H9 (cell line): ENCODE data around the gene FCER1G. TPM values are rescaled to one million over a fixed set of nuclear protein-coding genes. Genes with fewer than 3 reads are reported as not detected.

Experiments
- DNase-seq: peaks from one replicate; pipeline ENCODE4 v3.0.0-alpha.2; 2017
- H2AFZ ChIP-seq: one replicate; pipeline ENCODE4 v1.6.1; 2013; ENCODE audit warnings: mild to moderate bottlenecking, low read length, control low read depth, moderate library complexity
- H2AK5ac ChIP-seq: 2 replicates; pipeline ENCODE4 v1.6.1; 2013; ENCODE audit warnings: low read length, control low read depth, mixed read lengths; ENCODE audit not compliant: insufficient read length
- H2BK120ac ChIP-seq: one replicate; pipeline ENCODE4 v1.6.1; 2013; ENCODE audit warnings: low read depth, mild to moderate bottlenecking, low read length, control low read depth, inconsistent platforms; ENCODE audit not compliant: poor library complexity, severe bottlenecking
- H2BK12ac ChIP-seq: 2 replicates; pipeline ENCODE4 v1.6.1; 2013; ENCODE audit warnings: low read length, control low read depth, mixed read lengths, low read depth; ENCODE audit not compliant: insufficient read length
- H2BK15ac ChIP-seq: 2 replicates; pipeline ENCODE4 v1.6.1; 2013; ENCODE audit warnings: low read depth, low read length, control low read depth
- H2BK20ac ChIP-seq: one replicate; pipeline ENCODE4 v1.6.1; 2013; ENCODE audit warnings: low read depth, mild to moderate bottlenecking, low read length, control low read depth, inconsistent platforms; ENCODE audit not compliant: poor library complexity, severe bottlenecking
- H2BK5ac ChIP-seq: 2 replicates; pipeline ENCODE4 v1.6.1; 2013; ENCODE audit warnings: low read length, control low read depth, mixed read lengths; ENCODE audit not compliant: insufficient read length
- H3K14ac ChIP-seq: 2 replicates; pipeline ENCODE4 v1.6.1; 2013; ENCODE audit warnings: low read length, control low read depth; ENCODE audit not compliant: insufficient read depth
- H3K18ac ChIP-seq: 2 replicates; pipeline ENCODE4 v1.6.1; 2013; ENCODE audit warnings: low read depth, mild to moderate bottlenecking, mixed read lengths, low read length, control low read depth; ENCODE audit not compliant: insufficient read length
- H3K23ac ChIP-seq: 2 replicates; pipeline ENCODE4 v1.6.1; 2013; ENCODE audit warnings: low read length, control low read depth, mixed read lengths, low read depth; ENCODE audit not compliant: insufficient read length
- H3K23me2 ChIP-seq: 2 replicates; pipeline ENCODE4 v1.6.1; 2013; ENCODE audit warnings: low read depth, mild to moderate bottlenecking, mixed read lengths, low read length, control low read depth; ENCODE audit not compliant: insufficient read length, poor library complexity, severe bottlenecking
- H3K27ac ChIP-seq: 2 replicates; pipeline ENCODE4 v1.5.1; 2013; ENCODE audit warnings: low read length, control low read depth, mixed read lengths, low read depth; ENCODE audit not compliant: insufficient read length
- H3K27me3 ChIP-seq: 2 replicates; pipeline ENCODE4 v1.6.1; 2013; ENCODE audit warnings: low read length, control low read depth, inconsistent platforms; ENCODE audit not compliant: insufficient read depth
- H3K4ac ChIP-seq: 2 replicates; pipeline ENCODE4 v1.6.1; 2013; ENCODE audit warnings: low read depth, mild to moderate bottlenecking, control low read depth, inconsistent platforms, low read length, moderate library complexity
- H3K4me1 ChIP-seq: 2 replicates; pipeline ENCODE4 v1.6.1; 2013; ENCODE audit warnings: low read length, control low read depth, inconsistent platforms; ENCODE audit not compliant: insufficient read depth
- H3K4me2 ChIP-seq: 2 replicates; pipeline ENCODE4 v1.6.1; 2013; ENCODE audit warnings: low read length, control low read depth, mixed read lengths; ENCODE audit not compliant: insufficient read length, insufficient read depth
- H3K56ac ChIP-seq: 2 replicates; pipeline ENCODE4 v1.6.1; 2013; ENCODE audit warnings: low read depth, mild to moderate bottlenecking, mixed read lengths, low read length, control low read depth; ENCODE audit not compliant: insufficient read length
- H3K79me1 ChIP-seq: 2 replicates; pipeline ENCODE4 v1.6.1; 2013; ENCODE audit warnings: low read depth, mild to moderate bottlenecking, moderate library complexity, low read length, control low read depth, inconsistent platforms; ENCODE audit not compliant: insufficient read depth, poor library complexity, severe bottlenecking
- H3K79me2 ChIP-seq: 2 replicates; pipeline ENCODE4 v1.6.1; 2013; ENCODE audit warnings: low read length, control low read depth, inconsistent platforms; ENCODE audit not compliant: insufficient read depth
- H3K9ac ChIP-seq: 2 replicates; pipeline ENCODE4 v1.6.1; 2013; ENCODE audit warnings: low read length, control low read depth, mixed read lengths; ENCODE audit not compliant: insufficient read length; ENCODE audit errors: extremely low read depth
- H3K9me3 ChIP-seq: one replicate; pipeline ENCODE4 v1.6.1; 2013; ENCODE audit warnings: low read depth, low read length, inconsistent platforms; ENCODE audit not compliant: control insufficient read depth
- H3T11ph ChIP-seq: one replicate; pipeline ENCODE4 v1.6.1; 2013; ENCODE audit warnings: mild to moderate bottlenecking, low read length, control low read depth, inconsistent platforms
- H4K20me1 ChIP-seq: one replicate; pipeline ENCODE4 v1.6.1; 2013; ENCODE audit not compliant: control insufficient read depth, insufficient read length, insufficient read depth
- H4K5ac ChIP-seq: 2 replicates; pipeline ENCODE4 v1.6.1; 2013; ENCODE audit warnings: low read depth, mild to moderate bottlenecking, mixed read lengths, low read length, control low read depth; ENCODE audit not compliant: insufficient read length
- H4K8ac ChIP-seq: replicated peaks from 2 replicates; pipeline ENCODE4 v1.6.1; 2013; ENCODE audit warnings: low read length, control low read depth, mixed read lengths, low read depth; ENCODE audit not compliant: insufficient read length
- H4K91ac ChIP-seq: 2 replicates; pipeline ENCODE4 v1.6.1; 2013; ENCODE audit warnings: low read depth, mild to moderate bottlenecking, moderate library complexity, mixed read lengths, low read length, control low read depth; ENCODE audit not compliant: insufficient read length
- H3K27ac Mint-ChIP-seq, 3 experiments: 2 replicates in 2 of 3; 3 replicates in 1 of 3; pipeline ENCODE4 v1.8.0; 2020 to 2021; ENCODE audit warnings: mixed read lengths in 3 of 3, mild to moderate bottlenecking in 1 of 3, moderate library complexity in 1 of 3
- H3K27me3 Mint-ChIP-seq: 2 replicates; pipeline ENCODE4 v1.8.0; 2021; ENCODE audit warnings: low read depth, mild to moderate bottlenecking, moderate library complexity, mixed read lengths
- H3K36me3 Mint-ChIP-seq, 3 experiments: 2 replicates in 2 of 3; 3 replicates in 1 of 3; pipeline ENCODE4 v1.8.0; 2020 to 2021; ENCODE audit warnings: low read depth in 3 of 3, mixed read lengths in 3 of 3; ENCODE audit not compliant: insufficient read depth in 1 of 3
- H3K4me1 Mint-ChIP-seq, 2 experiments: 2 replicates each; pipeline ENCODE4 v1.8.0; 2020; ENCODE audit warnings: mixed read lengths in 2 of 2
- H3K4me3 Mint-ChIP-seq, 2 experiments: 2 replicates in 1 of 2; 3 replicates in 1 of 2; pipeline ENCODE4 v1.8.0; 2020 to 2021; ENCODE audit warnings: mild to moderate bottlenecking in 2 of 2, mixed read lengths in 2 of 2, moderate library complexity in 1 of 2
- H3K9me3 Mint-ChIP-seq, 2 experiments: 2 replicates in 1 of 2; 3 replicates in 1 of 2; pipeline ENCODE4 v1.8.0; 2020; ENCODE audit warnings: mild to moderate bottlenecking in 2 of 2, mixed read lengths in 2 of 2, moderate library complexity in 1 of 2
- WGBS: extraction: QIAGEN DNeasy Blood & Tissue Kit; methylation state at CpG from one replicate; pipeline ENCODE4 v1.1.7; 2013; ENCODE audit warnings: missing lambda C conversion rate, low lambda C conversion rate, mixed read lengths; ENCODE audit not compliant: insufficient read length; ENCODE audit errors: extremely low coverage; 5-methylcytosine and 5-hydroxymethylcytosine counted together
- total RNA-seq: library from RNA; stranded (reverse); gene quantifications from 2 replicates; pipeline ENCODE4 v1.2.1, GENCODE V29; 2021
- TF ChIP-seq, protein P1 (sequence below): fragments of 200-600 bp; sonication (generic); conservative IDR thresholded peaks from 3 replicates; pipeline ENCODE4 v1.8.0; 2021; ENCODE audit warnings: antibody characterized with exemption, mild to moderate bottlenecking

Gene FCER1G
- total RNA-seq, 1 experiment from 2014 or later, result 0.90 TPM

DNA sequence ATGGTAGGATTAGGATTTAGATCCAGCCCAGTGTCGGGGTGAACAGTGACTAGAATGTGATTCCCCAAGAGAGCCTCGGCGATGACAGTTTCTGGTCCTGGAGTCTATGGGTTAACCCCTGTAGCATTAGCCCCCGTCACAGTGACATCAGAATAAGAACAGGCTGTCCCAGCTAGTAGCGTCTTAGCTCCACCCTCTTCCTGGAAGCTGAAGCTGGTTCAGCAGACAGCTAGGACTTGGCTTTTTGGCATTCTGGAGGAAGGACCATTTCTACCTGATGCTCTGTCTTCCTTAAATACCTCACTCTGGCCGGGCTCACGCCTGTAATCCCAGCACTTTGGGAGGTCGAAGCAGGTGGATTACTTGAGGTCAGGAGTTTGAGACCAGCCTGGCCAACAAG is 7.9 kb upstream of the FCER1G start:
- Mint-ChIP-seq H3K9me3 (no peaks in the 10 kb centered on the region), H3K36me3 (peaks cover 32 to 66% (median 65%) of the 10 kb centered on the region in 3 experiments), H3K4me1 (peaks cover 12 to 13% of the 10 kb centered on the region in 2 experiments), H3K27ac (no peak overlapping the region), H3K4me3 (no peak overlapping the region), H3K27me3 (no peaks in the 10 kb centered on the region)
- H2BK5ac ChIP-seq, result no peak overlapping the region
- no peak overlapping the region for H2AK5ac ChIP-seq
- no peak overlapping the region for H2BK120ac ChIP-seq
- no peak overlapping the region for H3K18ac ChIP-seq
- H4K20me1 ChIP-seq, result no peaks in the 10 kb centered on the region
- no peaks in the 10 kb centered on the region for H3K23me2 ChIP-seq
- no peak overlapping the region for H3K23ac ChIP-seq
- no peak overlapping the region for H2BK20ac ChIP-seq
- H3K4me1 ChIP-seq, result peaks cover 2% of the 10 kb centered on the region; the same call in 1 of the 2 replicates
- no peak overlapping the region for H3T11ph ChIP-seq
- no peak overlapping the region for H4K5ac ChIP-seq
- H3K79me1 ChIP-seq, result no peaks in the 10 kb centered on the region
- WGBS, result no CpG with 5 or more reads among the region's 8 CpGs
- H4K91ac ChIP-seq, result no peak overlapping the region
- H3K14ac ChIP-seq, result no peak overlapping the region
- H3K9me3 ChIP-seq, result no peaks in the 10 kb centered on the region
- no peaks in the 10 kb centered on the region; the same call in 1 of the 2 replicates for H3K27me3 ChIP-seq
- no peak overlapping the region for H3K4me2 ChIP-seq
- no peak for DNase-seq
- no peak overlapping the region for H2AFZ ChIP-seq
- H3K9ac ChIP-seq, result no peak overlapping the region
- no peaks in the 10 kb centered on the region for H3K79me2 ChIP-seq
- TF ChIP-seq, protein P1, sequence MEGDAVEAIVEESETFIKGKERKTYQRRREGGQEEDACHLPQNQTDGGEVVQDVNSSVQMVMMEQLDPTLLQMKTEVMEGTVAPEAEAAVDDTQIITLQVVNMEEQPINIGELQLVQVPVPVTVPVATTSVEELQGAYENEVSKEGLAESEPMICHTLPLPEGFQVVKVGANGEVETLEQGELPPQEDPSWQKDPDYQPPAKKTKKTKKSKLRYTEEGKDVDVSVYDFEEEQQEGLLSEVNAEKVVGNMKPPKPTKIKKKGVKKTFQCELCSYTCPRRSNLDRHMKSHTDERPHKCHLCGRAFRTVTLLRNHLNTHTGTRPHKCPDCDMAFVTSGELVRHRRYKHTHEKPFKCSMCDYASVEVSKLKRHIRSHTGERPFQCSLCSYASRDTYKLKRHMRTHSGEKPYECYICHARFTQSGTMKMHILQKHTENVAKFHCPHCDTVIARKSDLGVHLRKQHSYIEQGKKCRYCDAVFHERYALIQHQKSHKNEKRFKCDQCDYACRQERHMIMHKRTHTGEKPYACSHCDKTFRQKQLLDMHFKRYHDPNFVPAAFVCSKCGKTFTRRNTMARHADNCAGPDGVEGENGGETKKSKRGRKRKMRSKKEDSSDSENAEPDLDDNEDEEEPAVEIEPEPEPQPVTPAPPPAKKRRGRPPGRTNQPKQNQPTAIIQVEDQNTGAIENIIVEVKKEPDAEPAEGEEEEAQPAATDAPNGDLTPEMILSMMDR, result no peak
- H2BK15ac ChIP-seq, result no peak overlapping the region
- H2BK12ac ChIP-seq, result no peak overlapping the region
- H4K8ac ChIP-seq, result no peak overlapping the region
- H3K4ac ChIP-seq, result no peak overlapping the region
- no peak overlapping the region for H3K27ac ChIP-seq
- no peak overlapping the region for H3K56ac ChIP-seq
